ENCODE measurements around the gene EHMT1. TPM values are rescaled to one million over a fixed set of nuclear protein-coding genes. Genes with fewer than 3 reads are reported as not detected.
A peak's percentile ranks its signal among the peaks of the same experiment; 100 is the strongest.

Gene EHMT1
- total RNA-seq, 1 donor from 2014 or later: 40.8 TPM

- H3K4me3 ChIP-seq (ENCODE audit: low read depth, low read length): peak overlapping the region; percentile 27
- DNase-seq (ENCODE audit: low read depth): no peak
- TF ChIP-seq, protein P1, sequence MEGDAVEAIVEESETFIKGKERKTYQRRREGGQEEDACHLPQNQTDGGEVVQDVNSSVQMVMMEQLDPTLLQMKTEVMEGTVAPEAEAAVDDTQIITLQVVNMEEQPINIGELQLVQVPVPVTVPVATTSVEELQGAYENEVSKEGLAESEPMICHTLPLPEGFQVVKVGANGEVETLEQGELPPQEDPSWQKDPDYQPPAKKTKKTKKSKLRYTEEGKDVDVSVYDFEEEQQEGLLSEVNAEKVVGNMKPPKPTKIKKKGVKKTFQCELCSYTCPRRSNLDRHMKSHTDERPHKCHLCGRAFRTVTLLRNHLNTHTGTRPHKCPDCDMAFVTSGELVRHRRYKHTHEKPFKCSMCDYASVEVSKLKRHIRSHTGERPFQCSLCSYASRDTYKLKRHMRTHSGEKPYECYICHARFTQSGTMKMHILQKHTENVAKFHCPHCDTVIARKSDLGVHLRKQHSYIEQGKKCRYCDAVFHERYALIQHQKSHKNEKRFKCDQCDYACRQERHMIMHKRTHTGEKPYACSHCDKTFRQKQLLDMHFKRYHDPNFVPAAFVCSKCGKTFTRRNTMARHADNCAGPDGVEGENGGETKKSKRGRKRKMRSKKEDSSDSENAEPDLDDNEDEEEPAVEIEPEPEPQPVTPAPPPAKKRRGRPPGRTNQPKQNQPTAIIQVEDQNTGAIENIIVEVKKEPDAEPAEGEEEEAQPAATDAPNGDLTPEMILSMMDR (conservative IDR thresholded peaks at IDR 0.05; ENCODE audit: low read depth, low read length): no peak
Observed at GRCh38 chr9:137878146-137878941, 259.5 kb downstream of the EHMT1 start.

- H3K4me3 ChIP-seq (ENCODE audit: low read depth, low read length): no peak overlapping the region
- no peak for DNase-seq (ENCODE audit: low read depth)
- TF ChIP-seq, protein P1 (conservative IDR thresholded peaks at IDR 0.05; ENCODE audit: low read depth, low read length): no peak
Observed at GRCh38 chr9:137879052-137879451, 260.2 kb downstream of the EHMT1 start.

GRCh38 chr9:137879566-137880150, 260.9 kb downstream of the EHMT1 start:
- TF ChIP-seq, protein P1 (conservative IDR thresholded peaks at IDR 0.05; ENCODE audit: low read depth, low read length): no peak
- DNase-seq (ENCODE audit: low read depth): no peak
- no peak overlapping the region for H3K4me3 ChIP-seq (ENCODE audit: low read depth, low read length)

DNA sequence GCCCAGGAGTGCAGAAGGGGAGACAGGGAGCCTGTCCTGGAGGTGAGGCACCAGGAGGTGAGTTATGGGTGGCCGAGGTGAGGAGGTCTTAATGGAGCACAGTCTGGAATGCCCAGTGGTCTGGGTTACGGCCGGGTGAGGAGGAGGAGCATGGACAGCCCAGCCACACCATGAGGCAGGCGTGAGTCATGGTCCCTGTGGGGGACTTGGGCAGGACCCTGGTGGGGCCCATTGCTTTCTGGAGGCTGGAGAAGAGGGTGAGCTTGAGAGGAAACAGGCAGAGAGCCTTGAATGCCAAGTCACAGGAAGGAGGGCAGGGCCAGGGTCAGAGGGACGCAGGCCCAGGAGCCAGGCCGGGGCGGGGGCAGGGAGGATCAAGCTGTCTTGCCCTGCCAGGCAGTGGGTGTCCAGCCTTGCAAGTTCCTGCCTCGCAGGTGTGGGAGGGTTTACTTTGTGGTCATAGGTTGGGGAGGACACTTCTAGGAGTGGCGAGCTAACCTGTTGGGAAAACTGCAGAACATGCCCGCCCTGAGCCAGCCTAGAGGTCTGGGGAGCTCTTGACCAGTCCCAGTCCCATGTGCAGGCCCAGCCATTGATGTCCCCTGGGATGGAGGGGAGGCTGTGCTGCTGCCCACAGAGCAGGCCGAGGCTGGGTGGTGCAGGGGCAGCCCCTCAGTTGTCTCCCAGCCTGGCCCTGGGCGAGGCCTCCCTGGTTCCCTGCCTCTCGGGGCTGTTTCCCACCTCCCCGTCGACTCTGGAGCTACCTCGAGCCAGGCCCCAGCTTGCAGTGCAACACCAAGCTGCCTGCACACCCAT, 261.6 kb downstream of the EHMT1 start:
- H3K4me3 ChIP-seq (ENCODE audit: low read depth, low read length): no peak overlapping the region
- no peak for DNase-seq (ENCODE audit: low read depth)
- TF ChIP-seq, protein P1 (conservative IDR thresholded peaks at IDR 0.05; ENCODE audit: low read depth, low read length): no peak

- TF ChIP-seq, protein P1 (conservative IDR thresholded peaks at IDR 0.05; ENCODE audit: low read depth, low read length): no peak
- DNase-seq (ENCODE audit: low read depth): no peak
- H3K4me3 ChIP-seq (ENCODE audit: low read depth, low read length): no peak overlapping the region
Observed at GRCh38 chr9:137880976-137881530, 262.2 kb downstream of the EHMT1 start.

GRCh38 chr9:137881591-137882505, 263.0 kb downstream of the EHMT1 start:
- H3K4me3 ChIP-seq (ENCODE audit: low read depth, low read length): no peak overlapping the region
- TF ChIP-seq, protein P1 (conservative IDR thresholded peaks at IDR 0.05; ENCODE audit: low read depth, low read length): no peak
- no peak for DNase-seq (ENCODE audit: low read depth)

All from epithelial cell of proximal tubule (primary cell).